HCT116 (cell line): Measurements from ENCODE around the gene HNRNPA2B1. TPM values are rescaled to one million over a fixed set of nuclear protein-coding genes. Genes with fewer than 3 reads are reported as not detected.

Experiments
- ATAC-seq: fragments of 200-7000 bp; cut with Tn5 transposase; 2 replicates; pipeline ENCODE4 v1.9.1; 2020; ENCODE audit warnings: mild to moderate bottlenecking, moderate library complexity
- BruUV-seq: library from RNA; stranded (reverse); fragments of 400-500 nt; replicated peaks from 2 replicates; lab custom pipeline; 2021; lab: Mats Ljungman, UMichigan
- CTCF ChIA-PET: fragments of 300-600 bp; sonication (Branson Sonifier 250); formaldehyde crosslinking; loops from one replicate; lab custom pipeline; 2021; ENCODE audit warnings: antibody characterized with exemption; lab: Charles Lee
- POLR2A ChIA-PET: fragments of 300-600, 350-600 bp; sonication (Branson Sonifier 250); formaldehyde crosslinking; loops from one replicate; lab custom pipeline; 2021; ENCODE audit warnings: antibody characterized with exemption; lab: Charles Lee
- RAD21 ChIA-PET, 2 experiments: fragments of 300-600 bp; sonication (Branson Sonifier 250); formaldehyde crosslinking; loops; one replicate each; lab custom pipeline; 2023; ENCODE audit warnings: low total read pairs in 2 of 2; ENCODE audit not compliant: uncharacterized antibody in 2 of 2, unreplicated experiment in 2 of 2, low non-redundant PET in 1 of 2; lab: Charles Lee
- DNase-seq: peaks from one replicate; pipeline ENCODE4 v3.0.0-alpha.2; 2010; ENCODE audit warnings: low read depth, low spot score
- H2AFZ ChIP-seq: fragments of 200-600 bp; shearing (Covaris generic), sonication (generic); 2 replicates; pipeline ENCODE4 v1.6.1; 2017; ENCODE audit warnings: low read depth, mixed run types, mixed read lengths, antibody characterized with exemption, low read length; ENCODE audit not compliant: poor library complexity, severe bottlenecking
- H3K27ac ChIP-seq: 2 replicates; pipeline ENCODE4 v1.5.1; 2012; ENCODE audit warnings: low read depth, low read length
- H3K27me3 ChIP-seq: fragments of 200-600 bp; sonication (generic); 2 replicates; pipeline ENCODE4 v1.6.1; 2016; ENCODE audit warnings: mixed run types, low read length, mixed read lengths; ENCODE audit not compliant: insufficient read depth
- H3K36me3 ChIP-seq, 2 experiments: fragments of 200-500 bp in 1 of 2; fragments of 200-600 bp in 1 of 2; sonication (Bioruptor generic) in 1 of 2; sonication (generic) in 1 of 2; 2 replicates each; pipeline versions ENCODE4 v1.5.1 to v1.6.1; 2014 to 2016; ENCODE audit warnings: low read length in 2 of 2, inconsistent platforms in 1 of 2, mixed read lengths in 1 of 2, mixed run types in 1 of 2; ENCODE audit not compliant: insufficient read depth in 2 of 2, control insufficient read depth in 1 of 2
- H3K4me1 ChIP-seq, 2 experiments: fragments of 200-600 bp in 1 of 2; sonication (generic) in 1 of 2; 2 replicates each; pipeline versions ENCODE4 v1.5.1 to v1.6.1; 2012 to 2017; ENCODE audit warnings: low read length in 2 of 2, inconsistent platforms in 1 of 2, mild to moderate bottlenecking in 1 of 2, mixed read lengths in 1 of 2, mixed run types in 1 of 2, moderate library complexity in 1 of 2; ENCODE audit not compliant: insufficient read depth in 2 of 2, control insufficient read depth in 1 of 2
- H3K4me2 ChIP-seq: fragments of 200-600 bp; sonication (generic); 2 replicates; pipeline ENCODE4 v1.6.1; 2017; ENCODE audit warnings: mixed run types, low read length, mixed read lengths
- H3K4me3 ChIP-seq, 2 experiments: fragments of 200-600 bp in 1 of 2; sonication (generic) in 1 of 2; replicated peaks in 1 of 2; 2 replicates each; pipeline ENCODE4 v1.5.1; 2011 to 2016; ENCODE audit warnings: low read length in 2 of 2, control low read depth in 1 of 2, low read depth in 1 of 2, mild to moderate bottlenecking in 1 of 2, mixed read lengths in 1 of 2, mixed run types in 1 of 2
- H3K79me2 ChIP-seq: fragments of 200-600 bp; sonication (generic); 2 replicates; pipeline ENCODE4 v1.6.1; 2017; ENCODE audit warnings: mild to moderate bottlenecking, mixed run types, low read length, moderate library complexity, mixed read lengths; ENCODE audit not compliant: insufficient read depth
- H3K9ac ChIP-seq: fragments of 200-600 bp; sonication (generic); 2 replicates; pipeline ENCODE4 v1.6.1; 2016; ENCODE audit warnings: low read length, mixed read lengths
- H3K9me2 ChIP-seq: fragments of 200-600 bp; sonication (generic), shearing (Covaris generic); 2 replicates; pipeline ENCODE4 v1.6.1; 2017; ENCODE audit warnings: mixed run types, mild to moderate bottlenecking, moderate library complexity; ENCODE audit not compliant: insufficient read depth
- H3K9me3 ChIP-seq, 2 experiments: fragments of 200-500 bp in 1 of 2; fragments of 200-600 bp in 1 of 2; sonication (Bioruptor generic) in 1 of 2; sonication (generic) in 1 of 2; 2 replicates each; pipeline ENCODE4 v1.6.1; 2014 to 2017; ENCODE audit warnings: low read length in 2 of 2, mixed read lengths in 2 of 2, inconsistent platforms in 1 of 2, low read depth in 1 of 2, mild to moderate bottlenecking in 1 of 2, mixed run types in 1 of 2, moderate library complexity in 1 of 2; ENCODE audit not compliant: control insufficient read depth in 1 of 2, insufficient read depth in 1 of 2
- H4K20me1 ChIP-seq: fragments of 200-600 bp; sonication (generic), shearing (Covaris generic); 2 replicates; pipeline ENCODE4 v1.6.1; 2017; ENCODE audit warnings: mixed run types, mild to moderate bottlenecking, moderate library complexity; ENCODE audit not compliant: insufficient read depth
- EGR1 ChIP-seq: IDR thresholded peaks from 2 replicates; pipeline ENCODE4 v1.6.1; 2012; ENCODE audit warnings: low read depth
- ELF1 ChIP-seq: IDR thresholded peaks from 2 replicates; pipeline ENCODE4 v1.6.1; 2012; ENCODE audit warnings: low read depth, borderline replicate concordance
- FOSL1 ChIP-seq: IDR thresholded peaks from 2 replicates; pipeline ENCODE4 v1.6.1; 2012; ENCODE audit warnings: low read depth
- POLR2AphosphoS5 ChIP-seq: IDR thresholded peaks from 2 replicates; pipeline ENCODE4 v1.6.1; 2011; ENCODE audit warnings: mild to moderate bottlenecking, low read depth, low read length, moderate library complexity
- RAD21 ChIP-seq: IDR thresholded peaks from 2 replicates; pipeline ENCODE4 v1.6.1; 2012; ENCODE audit warnings: low read depth, mild to moderate bottlenecking
- SP1 ChIP-seq: IDR thresholded peaks from 2 replicates; pipeline ENCODE4 v1.6.1; 2012; ENCODE audit warnings: low read depth
- ZFX ChIP-seq: fragments of 450-650 bp; IDR thresholded peaks from 2 replicates; pipeline ENCODE4 v1.6.1; 2017
- ZNF274 ChIP-seq: fragments of 200-500 bp; sonication (Bioruptor generic); IDR thresholded peaks from 2 replicates; pipeline ENCODE4 v1.6.1; 2014; ENCODE audit warnings: mild to moderate bottlenecking, low read depth, low read length, inconsistent platforms
- intact Hi-C: fragments of 100-400 bp; cut with micrococcal nuclease; formaldehyde crosslinking; loops from 2 replicates; pipeline ENCODE4 v1.10.0; 2022
- total RNA-seq: library from RNA; stranded (reverse); gene quantifications from one replicate; pipeline ENCODE4 v1.2.1, GENCODE V29; 2021; ENCODE audit not compliant: unreplicated experiment
- TF ChIP-seq, protein P1 (sequence below), 3 experiments: fragments of 200-600 bp in 1 of 3; sonication (generic) in 1 of 3; IDR thresholded peaks in 2 of 3; conservative IDR thresholded peaks in 1 of 3; 2 replicates each; pipeline ENCODE4 v1.5.1; 2012 to 2017; ENCODE audit warnings: low read depth in 2 of 3, low read length in 2 of 3, antibody characterized with exemption in 1 of 3, borderline replicate concordance in 1 of 3, control low read depth in 1 of 3, mild to moderate bottlenecking in 1 of 3, mixed read lengths in 1 of 3, mixed run types in 1 of 3, moderate library complexity in 1 of 3; ENCODE audit not compliant: insufficient read depth in 1 of 3
- TF ChIP-seq, protein P2 (sequence below): IDR thresholded peaks from 2 replicates; pipeline ENCODE4 v1.6.1; 2011; ENCODE audit warnings: mild to moderate bottlenecking, low read length, moderate library complexity; ENCODE audit not compliant: insufficient replicate concordance; ENCODE audit errors: extremely low read depth
- TF ChIP-seq, protein P3 (sequence below): IDR thresholded peaks from 2 replicates; pipeline ENCODE4 v1.6.1; 2012
- TF ChIP-seq, protein P4 (sequence below): IDR thresholded peaks from 2 replicates; pipeline ENCODE4 v1.6.1; 2012; ENCODE audit warnings: low read depth

The HNRNPA2B1 gene
- total RNA-seq, 1 experiment from 2014 or later: 870 TPM

- H3K36me3 ChIP-seq: no peaks in the 10 kb centered on the region
- H2AFZ ChIP-seq: no peak overlapping the region
- H3K4me1 ChIP-seq: no peaks in the 10 kb centered on the region
- BruUV-seq: no TSS peak
- peaks cover 7% of the 10 kb centered on the region; the same call in 1 of the 2 replicates for H4K20me1 ChIP-seq
- ATAC-seq: no peak
- intact Hi-C loops: loop anchor here (5.0 kb wide), 1 partner anchor 88 kb away; no protein-coding TSS in a partner anchor
- H3K79me2 ChIP-seq: no peaks in the 10 kb centered on the region
- no peaks in the 10 kb centered on the region for H3K9me3 ChIP-seq
- H3K4me3 ChIP-seq: no peak overlapping the region
- RAD21 ChIA-PET: no interaction called here
- H3K4me2 ChIP-seq: no peak overlapping the region
- CTCF ChIA-PET: interaction anchor here (1.3 to 3.8 kb wide), 3 partner anchors 90 to 288 kb away, joined by 4 to 16 read pairs (median 4); no protein-coding TSS in a partner anchor
- no peak for DNase-seq
- no peak overlapping the region for H3K9ac ChIP-seq
- POLR2A ChIA-PET: interaction anchor here (1.3 to 1.4 kb wide), 2 partner anchors 11 to 18 kb away, joined by 3 to 4 read pairs; no protein-coding TSS in a partner anchor
- TF ChIP-seq, protein P1, sequence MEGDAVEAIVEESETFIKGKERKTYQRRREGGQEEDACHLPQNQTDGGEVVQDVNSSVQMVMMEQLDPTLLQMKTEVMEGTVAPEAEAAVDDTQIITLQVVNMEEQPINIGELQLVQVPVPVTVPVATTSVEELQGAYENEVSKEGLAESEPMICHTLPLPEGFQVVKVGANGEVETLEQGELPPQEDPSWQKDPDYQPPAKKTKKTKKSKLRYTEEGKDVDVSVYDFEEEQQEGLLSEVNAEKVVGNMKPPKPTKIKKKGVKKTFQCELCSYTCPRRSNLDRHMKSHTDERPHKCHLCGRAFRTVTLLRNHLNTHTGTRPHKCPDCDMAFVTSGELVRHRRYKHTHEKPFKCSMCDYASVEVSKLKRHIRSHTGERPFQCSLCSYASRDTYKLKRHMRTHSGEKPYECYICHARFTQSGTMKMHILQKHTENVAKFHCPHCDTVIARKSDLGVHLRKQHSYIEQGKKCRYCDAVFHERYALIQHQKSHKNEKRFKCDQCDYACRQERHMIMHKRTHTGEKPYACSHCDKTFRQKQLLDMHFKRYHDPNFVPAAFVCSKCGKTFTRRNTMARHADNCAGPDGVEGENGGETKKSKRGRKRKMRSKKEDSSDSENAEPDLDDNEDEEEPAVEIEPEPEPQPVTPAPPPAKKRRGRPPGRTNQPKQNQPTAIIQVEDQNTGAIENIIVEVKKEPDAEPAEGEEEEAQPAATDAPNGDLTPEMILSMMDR (IDR thresholded peaks at IDR 0.05 in 2 of 3, conservative IDR thresholded peaks at IDR 0.05 in 1 of 3; ENCODE audit: borderline replicate concordance in 1 of 3, insufficient read depth in 1 of 3, low read depth in 2 of 3, low read length in 2 of 3): no peak
- TF ChIP-seq ZNF274 (no peak), RAD21 (no peak), EGR1 (no peak), POLR2AphosphoS5 (no peak), ZFX (no peak), FOSL1 (no peak), ELF1 (no peak), SP1 (no peak)
- TF ChIP-seq, protein P2, sequence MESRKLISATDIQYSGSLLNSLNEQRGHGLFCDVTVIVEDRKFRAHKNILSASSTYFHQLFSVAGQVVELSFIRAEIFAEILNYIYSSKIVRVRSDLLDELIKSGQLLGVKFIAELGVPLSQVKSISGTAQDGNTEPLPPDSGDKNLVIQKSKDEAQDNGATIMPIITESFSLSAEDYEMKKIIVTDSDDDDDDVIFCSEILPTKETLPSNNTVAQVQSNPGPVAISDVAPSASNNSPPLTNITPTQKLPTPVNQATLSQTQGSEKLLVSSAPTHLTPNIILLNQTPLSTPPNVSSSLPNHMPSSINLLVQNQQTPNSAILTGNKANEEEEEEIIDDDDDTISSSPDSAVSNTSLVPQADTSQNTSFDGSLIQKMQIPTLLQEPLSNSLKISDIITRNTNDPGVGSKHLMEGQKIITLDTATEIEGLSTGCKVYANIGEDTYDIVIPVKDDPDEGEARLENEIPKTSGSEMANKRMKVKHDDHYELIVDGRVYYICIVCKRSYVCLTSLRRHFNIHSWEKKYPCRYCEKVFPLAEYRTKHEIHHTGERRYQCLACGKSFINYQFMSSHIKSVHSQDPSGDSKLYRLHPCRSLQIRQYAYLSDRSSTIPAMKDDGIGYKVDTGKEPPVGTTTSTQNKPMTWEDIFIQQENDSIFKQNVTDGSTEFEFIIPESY: no peak
- TF ChIP-seq, protein P3, sequence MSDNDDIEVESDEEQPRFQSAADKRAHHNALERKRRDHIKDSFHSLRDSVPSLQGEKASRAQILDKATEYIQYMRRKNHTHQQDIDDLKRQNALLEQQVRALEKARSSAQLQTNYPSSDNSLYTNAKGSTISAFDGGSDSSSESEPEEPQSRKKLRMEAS: no peak
- TF ChIP-seq, protein P4, sequence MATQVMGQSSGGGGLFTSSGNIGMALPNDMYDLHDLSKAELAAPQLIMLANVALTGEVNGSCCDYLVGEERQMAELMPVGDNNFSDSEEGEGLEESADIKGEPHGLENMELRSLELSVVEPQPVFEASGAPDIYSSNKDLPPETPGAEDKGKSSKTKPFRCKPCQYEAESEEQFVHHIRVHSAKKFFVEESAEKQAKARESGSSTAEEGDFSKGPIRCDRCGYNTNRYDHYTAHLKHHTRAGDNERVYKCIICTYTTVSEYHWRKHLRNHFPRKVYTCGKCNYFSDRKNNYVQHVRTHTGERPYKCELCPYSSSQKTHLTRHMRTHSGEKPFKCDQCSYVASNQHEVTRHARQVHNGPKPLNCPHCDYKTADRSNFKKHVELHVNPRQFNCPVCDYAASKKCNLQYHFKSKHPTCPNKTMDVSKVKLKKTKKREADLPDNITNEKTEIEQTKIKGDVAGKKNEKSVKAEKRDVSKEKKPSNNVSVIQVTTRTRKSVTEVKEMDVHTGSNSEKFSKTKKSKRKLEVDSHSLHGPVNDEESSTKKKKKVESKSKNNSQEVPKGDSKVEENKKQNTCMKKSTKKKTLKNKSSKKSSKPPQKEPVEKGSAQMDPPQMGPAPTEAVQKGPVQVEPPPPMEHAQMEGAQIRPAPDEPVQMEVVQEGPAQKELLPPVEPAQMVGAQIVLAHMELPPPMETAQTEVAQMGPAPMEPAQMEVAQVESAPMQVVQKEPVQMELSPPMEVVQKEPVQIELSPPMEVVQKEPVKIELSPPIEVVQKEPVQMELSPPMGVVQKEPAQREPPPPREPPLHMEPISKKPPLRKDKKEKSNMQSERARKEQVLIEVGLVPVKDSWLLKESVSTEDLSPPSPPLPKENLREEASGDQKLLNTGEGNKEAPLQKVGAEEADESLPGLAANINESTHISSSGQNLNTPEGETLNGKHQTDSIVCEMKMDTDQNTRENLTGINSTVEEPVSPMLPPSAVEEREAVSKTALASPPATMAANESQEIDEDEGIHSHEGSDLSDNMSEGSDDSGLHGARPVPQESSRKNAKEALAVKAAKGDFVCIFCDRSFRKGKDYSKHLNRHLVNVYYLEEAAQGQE: no peak
- TF ChIP-seq, all 23 proteins: peak for 0
- Histone ChIP-seq H3K9me2 (no peaks in the 10 kb centered on the region), H3K27me3 (no peaks in the 10 kb centered on the region), H3K27ac (no peak overlapping the region)
Measured at GRCh38 chr7:26180792-26181198, 19.8 kb downstream of the HNRNPA2B1 start.
